GM19099 (cell line): ENCODE data around the gene HNRNPC.
A peak's percentile ranks its signal among the peaks of the same experiment; 100 is the strongest.

Experiments used
- POLR2A ChIP-seq: IDR thresholded peaks from 3 replicates; pipeline ENCODE4 v1.6.1; 2011; ENCODE audit warnings: low read depth; ENCODE audit not compliant: insufficient read length; ENCODE audit errors: extremely low read depth

Gene HNRNPC

GRCh38 chr14:21278632-21279031, 9.4 kb upstream of the HNRNPC start:
- TF ChIP-seq POLR2A = no peak

- no peak for TF ChIP-seq POLR2A
Measured at GRCh38 chr14:21275261-21275858, 6.1 kb upstream of the HNRNPC start.

- TF ChIP-seq POLR2A = no peak
Measured at GRCh38 chr14:21268617-21269251, 508 bp downstream of the HNRNPC start.

- no peak for TF ChIP-seq POLR2A
Measured at GRCh38 chr14:21267886-21268616, 1.2 kb downstream of the HNRNPC start.

GRCh38 chr14:21267431-21267845, 1.8 kb downstream of the HNRNPC start:
- TF ChIP-seq POLR2A = no peak

GRCh38 chr14:21264025-21264801, 5.0 kb downstream of the HNRNPC start:
- no peak for TF ChIP-seq POLR2A

GRCh38 chr14:21263284-21264024, 5.8 kb downstream of the HNRNPC start:
- no peak for TF ChIP-seq POLR2A

GRCh38 chr14:21262410-21262809, 6.8 kb downstream of the HNRNPC start:
- TF ChIP-seq POLR2A = peak; percentile 31

- TF ChIP-seq POLR2A = no peak
Measured at GRCh38 chr14:21261824-21262223, 7.4 kb downstream of the HNRNPC start.

GRCh38 chr14:21258889-21259787, 10.1 kb downstream of the HNRNPC start:
- TF ChIP-seq POLR2A = peak; percentile 6

GRCh38 chr14:21258005-21258888, 11.0 kb downstream of the HNRNPC start:
- TF ChIP-seq POLR2A = peak; percentile 8

GRCh38 chr14:21257394-21257909, 11.8 kb downstream of the HNRNPC start:
- no peak for TF ChIP-seq POLR2A
